H1 (cell line): Measurements from ENCODE around the gene TMCC3. TPM values are rescaled to one million over a fixed set of nuclear protein-coding genes. Genes with fewer than 3 reads are reported as not detected.

Experiments used
- CEBPB ChIP-seq: IDR thresholded peaks from 2 replicates; pipeline ENCODE4 v1.6.1; 2012; ENCODE audit warnings: low read depth, low read length
- EP300 ChIP-seq, 2 experiments: IDR thresholded peaks; 1 replicate in 1 of 2; 2 replicates in 1 of 2; pipeline ENCODE4 v1.6.1; 2011 to 2012; ENCODE audit warnings: low read depth in 2 of 2, low read length in 2 of 2, mild to moderate bottlenecking in 2 of 2, borderline replicate concordance in 1 of 2, inconsistent platforms in 1 of 2, moderate library complexity in 1 of 2
- GTF2F1 ChIP-seq: IDR thresholded peaks from 2 replicates; pipeline ENCODE4 v1.6.1; 2012; ENCODE audit warnings: low read depth, low read length, improper control_type of control experiment, borderline replicate concordance
- PHF8 ChIP-seq: fragments of 200-600 bp; sonication (generic); conservative IDR thresholded peaks from 2 replicates; pipeline ENCODE4 v1.7.1; 2012; ENCODE audit warnings: low read depth, mild to moderate bottlenecking, inconsistent platforms, low read length, moderate library complexity
- polyA plus RNA-seq, 7 experiments: library from polyadenylated mRNA; depleted of rRNA in 3 of 7; stranded (reverse) in 5 of 7; unstranded in 2 of 7; fragments of >200 nt in 5 of 7; fragments of 200-250 nt in 2 of 7; gene quantifications; 1 replicate in 5 of 7; 2 replicates in 1 of 7; 4 replicates in 1 of 7; pipeline versions ENCODE4 v1.2.1 to v1.2.3, GENCODE V29; 2011 to 2013; ENCODE audit warnings: missing spikeins in 2 of 7, mixed read lengths in 2 of 7
- total RNA-seq: library from RNA; stranded (reverse); fragmentation: NEBNext Ultra II Directional; extraction: Animal tissue kit (Norgen Biotek cat#: 25700); gene quantifications from 2 replicates; pipeline ENCODE4 v1.2.1, GENCODE V29; 2021

The TMCC3 gene
- total and polyA plus RNA-seq, 2 of the 8 experiments (the other 6 are each of a cell fraction or from before 2014, with no cell fraction given), result 1.7 to 4.1 TPM

DNA sequence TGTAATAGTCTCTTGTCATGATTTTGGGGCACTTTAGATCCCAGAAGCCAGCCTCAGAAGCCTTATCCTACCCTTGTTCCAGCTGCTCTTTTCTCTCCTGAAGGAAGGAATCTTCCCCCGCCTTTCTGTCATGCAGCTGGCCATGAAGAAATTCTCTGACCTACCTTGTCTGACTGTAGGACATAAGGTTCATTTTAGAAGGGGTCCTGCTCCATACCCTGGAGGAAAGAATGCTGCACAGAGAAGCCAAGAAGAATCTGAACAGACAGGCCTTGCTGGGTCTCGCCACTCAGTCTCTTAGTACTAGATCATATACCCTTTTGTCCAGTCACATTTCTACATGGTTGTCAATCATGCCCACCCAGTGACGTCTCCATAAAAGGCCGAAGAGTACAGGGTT is 6.2 kb upstream of the TMCC3 start (continued):
- TF ChIP-seq EP300 (IDR thresholded peaks at IDR 0.05; ENCODE audit: borderline replicate concordance in 1 of 2, low read depth in 2 of 2, low read length in 2 of 2), result no peak
- TF ChIP-seq PHF8, result no peak
- TF ChIP-seq GTF2F1, result no peak
- TF ChIP-seq CEBPB, result no peak
